Measurements from ENCODE around the gene SRGAP1.

Gene SRGAP1

DNA sequence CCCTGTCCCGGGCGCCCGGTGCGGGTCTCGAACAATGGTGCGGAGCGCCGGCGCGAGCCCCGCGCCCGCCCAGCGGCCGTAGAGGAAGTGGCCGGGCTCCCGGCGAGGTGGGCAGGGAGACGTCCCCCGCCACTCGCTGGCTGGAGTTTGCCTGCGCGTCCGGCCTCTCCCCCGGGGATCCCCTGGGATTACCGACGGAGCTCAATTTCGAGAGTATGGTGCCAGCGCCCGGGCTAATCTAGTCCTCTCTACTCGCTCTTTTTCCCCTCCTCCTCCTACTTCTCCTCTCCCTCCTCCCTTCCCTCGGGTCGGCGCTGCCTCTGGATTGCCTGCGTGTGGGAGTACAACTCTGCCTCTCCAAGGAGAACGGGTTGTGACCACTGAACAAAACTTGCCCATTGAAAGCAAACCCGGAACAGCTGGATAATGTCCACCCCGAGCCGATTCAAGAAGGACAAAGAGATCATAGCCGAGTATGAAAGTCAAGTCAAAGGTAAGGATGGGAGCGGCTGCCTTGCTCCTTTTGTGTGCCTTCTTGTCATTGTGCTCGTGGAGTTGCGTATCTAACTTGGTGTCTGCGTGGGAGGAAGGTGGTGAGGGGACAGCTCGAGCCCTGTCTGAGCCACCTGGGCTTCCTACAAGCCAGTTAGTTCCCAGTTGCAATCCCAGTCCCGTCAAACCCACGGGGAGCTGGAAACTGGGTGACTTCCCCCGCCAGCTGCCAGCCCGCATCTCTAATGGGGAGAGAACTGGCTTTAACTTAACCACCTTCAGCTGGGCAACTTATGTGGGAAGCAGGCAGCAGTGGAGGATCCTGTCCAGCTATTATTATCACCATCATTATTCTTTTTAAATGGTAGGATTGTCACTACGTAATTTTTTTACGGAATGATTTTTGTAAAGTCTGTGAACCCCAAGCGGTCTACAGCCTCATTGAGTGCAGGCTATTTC, at the start of gene SRGAP1:
Gene SRGAP1, plus strand, starts transcription at position 310 of the 951 bp plus-strand sequence. Its CDS starts 117 bp downstream, at position 427.
- DNase-seq (ENCODE audit: low spot score in 2 of 2), result peak; percentile 43 to 77
- no peaks in the 10 kb centered on the region for H3K9me3 ChIP-seq
- in situ Hi-C loops (cut with MboI; ENCODE audit: low sequenced_read_pairs), result loop anchor here (25.0 kb wide), 2 partner anchors 1257 to 1407 kb away; no protein-coding TSS in a partner anchor
- H3K4me3 ChIP-seq, result peak within 1 kb of the TSS; percentile 84
- H3K27me3 ChIP-seq (ENCODE audit: low read depth), result no peaks in the 10 kb centered on the region
- H3K36me3 ChIP-seq (replicated peaks), result no peaks in the 10 kb centered on the region
- H3K4me1 ChIP-seq, result peaks cover 15% of the 10 kb centered on the region

DNA sequence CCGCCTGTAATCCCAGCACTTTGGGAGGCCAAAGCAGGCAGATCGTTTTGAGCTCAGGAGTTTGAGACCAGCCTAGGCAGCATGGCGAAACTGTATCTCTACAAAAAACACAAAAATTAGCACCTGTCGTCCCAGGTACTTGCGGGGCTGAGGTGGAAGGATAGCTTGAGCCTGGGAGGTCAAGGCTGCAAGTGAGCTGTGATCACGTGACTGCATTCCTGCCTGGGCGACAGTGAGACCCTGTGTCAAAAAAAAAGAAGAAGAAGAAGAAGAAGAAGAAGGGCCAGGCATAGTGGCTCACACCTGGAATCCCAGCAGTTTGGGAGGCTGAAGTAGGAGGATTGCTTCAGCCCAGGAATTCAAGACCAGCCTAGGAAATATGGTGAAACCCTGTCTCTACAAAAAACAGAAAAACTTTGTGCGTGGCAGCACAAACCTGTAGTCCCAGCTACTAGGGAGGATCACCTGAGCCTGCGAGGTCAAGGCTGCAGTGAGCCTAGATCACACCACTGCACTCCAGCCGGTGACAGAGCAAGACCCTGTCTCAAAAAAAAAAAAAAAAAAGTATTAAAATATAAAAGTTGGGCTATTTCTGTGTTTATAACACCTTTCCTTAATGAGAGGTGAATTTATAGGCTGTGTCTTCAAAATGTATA, 49.3 kb upstream of the SRGAP1 start:
- Histone ChIP-seq H3K4me3 (no peak overlapping the region), H3K27me3 (ENCODE audit: low read depth) (no peaks in the 10 kb centered on the region), H3K9me3 (no peaks in the 10 kb centered on the region), H3K4me1 (no peaks in the 10 kb centered on the region), H3K36me3 (replicated peaks) (peaks cover 8% of the 10 kb centered on the region)
- in situ Hi-C loops (cut with MboI; ENCODE audit: low sequenced_read_pairs), result loop anchor here (25.0 kb wide), 1 partner anchor 133 kb away; the partner anchor contains the start of gene DPY19L2
- DNase-seq (ENCODE audit: low spot score in 2 of 2), result no peak

DNA sequence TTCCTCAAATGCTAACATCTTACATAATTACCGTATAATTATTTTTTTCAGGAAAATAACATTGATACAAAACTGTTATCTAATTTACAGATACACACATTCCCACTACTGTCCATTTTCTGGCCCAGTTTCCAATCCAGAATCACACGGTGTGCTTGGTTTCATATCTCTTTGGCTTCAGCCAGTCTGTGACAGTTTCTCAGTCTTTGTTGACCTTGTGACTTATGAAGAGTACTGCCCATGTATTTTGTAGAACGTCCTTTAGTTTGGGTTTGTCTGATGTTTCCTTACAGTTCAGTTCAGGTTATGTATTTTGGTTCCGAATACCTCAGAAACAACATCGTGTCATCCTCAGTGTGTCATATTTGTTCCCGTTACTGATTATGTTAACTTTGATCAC, 48.6 kb upstream of the SRGAP1 start:
- H3K4me3 ChIP-seq, result no peak overlapping the region
- H3K36me3 ChIP-seq (replicated peaks), result 0 out of 2 replicates have a peak, but pooled peaks cover under 1% of the 10 kb centered on the region
- H3K9me3 ChIP-seq, result no peaks in the 10 kb centered on the region
- no peaks in the 10 kb centered on the region for H3K4me1 ChIP-seq
- DNase-seq (ENCODE audit: low spot score in 2 of 2), result no peak
- H3K27me3 ChIP-seq (ENCODE audit: low read depth), result no peaks in the 10 kb centered on the region
- in situ Hi-C loops (cut with MboI; ENCODE audit: low sequenced_read_pairs), result loop anchor here (25.0 kb wide), 1 partner anchor 134 kb away; the partner anchor contains the start of gene DPY19L2

DNA sequence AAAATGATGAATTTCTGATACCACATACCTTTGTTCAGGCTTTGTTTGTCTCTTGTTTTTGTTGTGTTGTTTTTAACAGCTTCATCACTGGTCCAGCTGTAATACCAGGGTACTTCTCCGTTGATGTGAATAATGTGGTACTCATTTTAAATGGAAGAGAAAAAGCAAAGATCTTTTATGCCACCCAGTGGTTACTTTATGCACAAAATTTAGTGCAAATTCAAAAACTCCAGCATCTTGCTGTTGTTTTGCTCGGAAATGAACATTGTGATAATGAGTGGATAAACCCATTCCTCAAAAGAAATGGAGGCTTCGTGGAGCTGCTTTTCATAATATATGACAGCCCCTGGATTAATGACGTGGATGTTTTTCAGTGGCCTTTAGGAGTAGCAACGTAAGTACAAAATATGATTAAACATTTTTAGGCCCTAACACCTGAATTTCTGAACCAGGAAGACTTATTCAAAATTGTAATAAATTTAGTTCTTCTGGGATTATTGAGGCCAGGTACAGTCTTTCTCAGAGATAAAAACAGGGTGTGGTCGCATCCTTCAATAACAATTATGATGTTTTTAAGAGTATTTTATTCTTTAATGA, 42.4 kb upstream of the SRGAP1 start:
- H3K36me3 ChIP-seq (replicated peaks), result peaks cover 10% of the 10 kb centered on the region
- H3K4me1 ChIP-seq, result no peaks in the 10 kb centered on the region
- peak in 1 of 2 experiments; percentile 59 for DNase-seq (ENCODE audit: low spot score in 2 of 2)
- H3K4me3 ChIP-seq, result no peak overlapping the region
- no peaks in the 10 kb centered on the region for H3K9me3 ChIP-seq
- in situ Hi-C loops (cut with MboI; ENCODE audit: low sequenced_read_pairs), result loop anchor here (25.0 kb wide), 1 partner anchor 390 kb away; no protein-coding TSS in a partner anchor
- H3K27me3 ChIP-seq (ENCODE audit: low read depth), result no peaks in the 10 kb centered on the region

DNA sequence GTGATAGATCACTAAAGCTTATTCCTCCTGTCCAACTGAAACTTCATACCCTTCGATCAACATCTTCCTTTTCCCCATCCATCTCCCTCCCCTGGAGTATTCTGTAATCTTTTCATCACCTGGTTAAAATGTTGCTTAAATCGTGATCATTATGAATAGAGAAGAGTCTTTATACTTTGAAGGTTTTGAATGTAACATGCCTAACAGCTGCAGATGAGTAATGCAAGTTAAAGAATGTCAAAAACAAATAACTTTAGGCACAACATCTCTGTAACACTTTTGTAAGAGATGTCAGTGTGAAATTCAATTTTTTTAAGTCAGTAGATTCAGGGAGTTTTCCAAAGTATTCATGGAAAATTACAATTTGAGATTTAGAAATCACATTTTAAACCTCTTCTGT, 39.8 kb upstream of the SRGAP1 start:
- Histone ChIP-seq H3K9me3 (no peaks in the 10 kb centered on the region), H3K27me3 (ENCODE audit: low read depth) (no peaks in the 10 kb centered on the region), H3K36me3 (replicated peaks) (peaks cover 15% of the 10 kb centered on the region), H3K4me3 (no peak overlapping the region), H3K4me1 (no peaks in the 10 kb centered on the region)
- in situ Hi-C loops (cut with MboI; ENCODE audit: low sequenced_read_pairs), result loop anchor here (25.0 kb wide), 1 partner anchor 392 kb away; no protein-coding TSS in a partner anchor
- no peak for DNase-seq (ENCODE audit: low spot score in 2 of 2)

DNA sequence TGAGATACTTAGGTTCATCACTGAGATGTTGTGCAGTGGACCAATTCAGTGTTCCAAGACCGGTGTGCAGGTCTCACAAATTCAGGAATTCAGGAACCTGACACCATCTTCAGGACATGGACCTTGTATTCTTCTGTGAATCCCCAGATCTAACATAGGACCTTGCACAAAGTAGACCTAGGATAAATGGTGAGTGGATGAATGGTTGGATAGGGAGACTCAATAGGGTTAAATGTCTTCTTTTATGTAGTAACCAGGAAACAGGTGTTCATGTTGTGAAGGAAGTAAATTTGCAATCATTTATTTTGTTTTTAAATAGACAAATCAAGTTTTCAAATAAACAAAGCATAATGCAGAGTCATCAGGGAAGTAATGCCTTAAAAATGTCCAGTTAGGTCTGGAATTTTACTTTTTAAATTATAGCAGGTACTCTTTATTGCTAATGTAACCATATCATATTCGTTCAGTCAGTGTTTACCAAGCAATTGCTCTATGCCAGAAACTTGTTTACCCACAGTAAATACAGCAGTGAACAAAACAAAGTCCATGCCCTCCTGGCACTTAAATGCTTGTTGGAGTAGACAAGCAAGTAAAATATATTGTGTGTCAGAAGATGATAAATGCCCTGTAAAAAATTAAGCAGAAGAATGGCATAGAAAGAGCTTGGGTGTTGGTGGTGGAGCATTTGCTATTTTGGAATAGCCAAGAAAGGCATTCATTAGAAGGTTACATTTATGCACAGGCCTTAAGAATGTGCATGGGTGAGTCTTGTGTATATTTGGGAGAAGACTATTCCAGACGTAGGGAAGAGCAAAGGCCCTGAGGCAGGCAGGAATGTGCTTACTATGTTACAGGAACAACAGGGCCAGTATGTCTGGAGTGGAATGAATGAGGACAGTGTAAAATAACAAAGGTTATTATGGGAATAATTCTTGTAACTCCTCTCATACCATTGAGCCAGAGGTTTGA, 38.5 kb upstream of the SRGAP1 start:
- Histone ChIP-seq H3K36me3 (replicated peaks) (peaks cover 15% of the 10 kb centered on the region), H3K4me1 (no peaks in the 10 kb centered on the region), H3K9me3 (no peaks in the 10 kb centered on the region), H3K4me3 (no peak overlapping the region), H3K27me3 (ENCODE audit: low read depth) (no peaks in the 10 kb centered on the region)
- in situ Hi-C loops (cut with MboI; ENCODE audit: low sequenced_read_pairs), result loop anchor here (25.0 kb wide), 1 partner anchor 394 kb away; no protein-coding TSS in a partner anchor
- no peak for DNase-seq (ENCODE audit: low spot score in 2 of 2)

DNA sequence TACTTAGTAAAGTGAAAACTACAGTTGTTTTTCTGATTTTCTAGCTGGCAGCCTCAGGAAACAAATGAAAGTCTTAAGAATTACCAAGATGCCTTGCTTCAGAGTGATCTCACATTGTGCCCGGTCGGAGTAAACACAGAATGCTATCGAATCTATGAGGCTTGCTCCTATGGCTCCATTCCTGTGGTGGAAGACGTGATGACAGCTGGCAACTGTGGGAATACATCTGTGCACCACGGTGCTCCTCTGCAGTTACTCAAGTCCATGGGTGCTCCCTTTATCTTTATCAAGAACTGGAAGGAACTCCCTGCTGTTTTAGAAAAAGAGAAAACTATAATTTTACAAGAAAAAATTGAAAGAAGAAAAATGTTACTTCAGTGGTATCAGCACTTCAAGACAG, 35.9 kb upstream of the SRGAP1 start:
- H3K4me1 ChIP-seq, result no peaks in the 10 kb centered on the region
- in situ Hi-C loops (cut with MboI; ENCODE audit: low sequenced_read_pairs), result loop anchor here (25.0 kb wide), 1 partner anchor 396 kb away; no protein-coding TSS in a partner anchor
- DNase-seq (ENCODE audit: low spot score in 2 of 2), result no peak

DNA sequence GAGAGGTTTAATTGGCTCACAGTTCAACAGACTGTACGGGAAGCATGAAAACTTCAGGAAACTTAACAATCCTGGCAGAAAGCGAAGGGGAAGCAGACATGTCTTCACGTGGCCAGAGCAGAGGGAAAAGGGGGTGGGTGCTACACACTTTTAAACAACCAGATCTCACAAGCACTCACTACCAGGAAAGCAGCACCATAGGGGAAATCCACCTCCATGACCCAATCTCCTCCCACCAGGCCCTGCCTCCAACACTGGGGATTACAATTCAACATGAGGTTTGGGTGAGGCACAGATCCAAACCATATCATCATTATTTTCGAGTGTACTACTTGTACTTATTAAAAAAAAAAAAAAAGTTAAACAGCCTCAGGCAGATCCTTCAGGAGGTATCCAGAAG, 34.9 kb upstream of the SRGAP1 start:
- Histone ChIP-seq H3K4me1 (no peaks in the 10 kb centered on the region), H3K9me3 (no peaks in the 10 kb centered on the region), H3K36me3 (replicated peaks) (peaks cover 12% of the 10 kb centered on the region), H3K4me3 (no peak overlapping the region), H3K27me3 (ENCODE audit: low read depth) (no peaks in the 10 kb centered on the region)
- DNase-seq (ENCODE audit: low spot score in 2 of 2), result no peak
- in situ Hi-C loops (cut with MboI; ENCODE audit: low sequenced_read_pairs), result loop anchor here (25.0 kb wide), 1 partner anchor 397 kb away; no protein-coding TSS in a partner anchor

More for the DNA sequence above, 35.9 kb upstream of the SRGAP1 start:
- no peaks in the 10 kb centered on the region for H3K9me3 ChIP-seq
- H3K27me3 ChIP-seq (ENCODE audit: low read depth), result no peaks in the 10 kb centered on the region
- H3K36me3 ChIP-seq (replicated peaks), result peaks cover 12% of the 10 kb centered on the region
- no peak overlapping the region for H3K4me3 ChIP-seq

DNA sequence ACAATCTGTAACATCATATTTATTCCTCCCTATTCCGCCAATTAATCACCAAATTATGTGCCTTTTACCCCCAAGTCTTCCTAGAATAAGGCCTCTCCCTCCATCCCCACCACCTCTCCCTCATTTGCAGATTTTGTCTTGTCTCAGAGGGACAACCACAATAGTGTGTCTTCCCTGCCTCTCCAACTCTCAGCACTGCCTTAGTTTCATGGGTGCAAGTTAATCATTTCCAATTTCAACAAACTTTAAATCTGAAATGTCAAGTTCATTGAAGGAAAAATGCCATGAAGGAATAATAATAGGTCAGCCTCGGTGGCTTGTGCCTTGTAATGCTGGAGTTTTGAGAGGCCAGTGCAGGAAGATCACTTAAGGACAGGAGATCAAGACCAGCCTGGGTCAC, 33.2 kb upstream of the SRGAP1 start:
- Histone ChIP-seq H3K36me3 (replicated peaks) (peaks cover 5% of the 10 kb centered on the region), H3K9me3 (no peaks in the 10 kb centered on the region), H3K4me3 (no peak overlapping the region), H3K27me3 (ENCODE audit: low read depth) (no peaks in the 10 kb centered on the region), H3K4me1 (no peaks in the 10 kb centered on the region)
- in situ Hi-C loops (cut with MboI; ENCODE audit: low sequenced_read_pairs), result loop anchor here (25.0 kb wide), 1 partner anchor 399 kb away; no protein-coding TSS in a partner anchor
- DNase-seq (ENCODE audit: low spot score in 2 of 2), result no peak

DNA sequence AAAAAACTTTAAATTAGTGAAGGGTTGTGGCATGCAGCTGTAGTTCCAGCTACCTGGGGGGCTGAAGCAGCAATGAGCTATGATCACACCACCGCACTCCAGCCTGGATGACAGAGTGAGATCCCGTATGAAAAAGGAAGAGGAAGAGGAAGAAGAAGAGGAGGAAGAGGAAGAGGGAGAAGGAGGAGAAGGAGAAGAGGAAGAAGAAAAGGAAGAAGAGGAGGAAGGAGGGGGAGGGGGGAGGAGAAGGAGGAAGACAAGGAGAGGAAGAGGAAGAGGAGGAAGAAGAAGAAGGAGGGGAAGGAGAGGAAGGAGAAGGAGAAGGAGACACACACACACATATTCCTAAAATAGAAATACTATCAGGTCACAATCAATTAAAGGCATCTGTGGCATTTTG, 32.7 kb upstream of the SRGAP1 start:
- H3K4me3 ChIP-seq, result no peak overlapping the region
- H3K36me3 ChIP-seq (replicated peaks), result peaks cover 4% of the 10 kb centered on the region
- DNase-seq (ENCODE audit: low spot score in 2 of 2), result no peak
- H3K27me3 ChIP-seq (ENCODE audit: low read depth), result no peaks in the 10 kb centered on the region
- in situ Hi-C loops (cut with MboI; ENCODE audit: low sequenced_read_pairs), result loop anchor here (25.0 kb wide), 1 partner anchor 399 kb away; no protein-coding TSS in a partner anchor
- H3K9me3 ChIP-seq, result no peaks in the 10 kb centered on the region
- H3K4me1 ChIP-seq, result no peaks in the 10 kb centered on the region

DNA sequence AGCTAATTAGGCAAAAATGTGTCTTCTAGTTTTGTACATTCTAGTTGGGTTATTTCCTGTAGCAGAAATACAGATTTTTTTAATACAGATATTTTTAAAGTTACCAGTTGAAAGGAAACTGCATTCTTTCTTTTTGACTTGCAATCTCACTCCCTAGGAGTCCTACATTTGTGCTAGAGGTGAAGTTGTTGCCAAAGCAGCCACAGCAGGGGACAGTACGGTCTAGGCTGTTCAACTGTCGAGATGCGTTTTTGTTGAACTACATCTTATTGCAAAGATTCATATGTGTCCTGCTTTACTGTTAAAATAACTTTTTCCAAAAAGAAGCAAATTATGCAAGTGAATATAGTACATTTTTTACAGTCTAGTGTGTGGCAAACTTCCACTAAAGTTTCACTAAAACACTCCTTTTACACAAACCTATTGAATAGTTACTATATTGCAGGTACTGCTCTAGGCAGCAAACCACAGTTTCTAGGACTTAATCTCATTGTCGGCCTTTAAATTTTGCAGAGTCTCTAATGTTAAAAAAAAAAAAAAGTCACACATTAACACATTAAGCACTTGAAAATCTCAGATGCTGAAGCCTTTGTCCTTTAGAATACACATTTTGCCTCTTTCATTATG, 30.2 kb upstream of the SRGAP1 start:
- Histone ChIP-seq H3K27me3 (ENCODE audit: low read depth) (no peaks in the 10 kb centered on the region), H3K9me3 (no peaks in the 10 kb centered on the region), H3K4me3 (no peak overlapping the region), H3K36me3 (replicated peaks) (no peaks in the 10 kb centered on the region), H3K4me1 (no peaks in the 10 kb centered on the region)
- DNase-seq (ENCODE audit: low spot score in 2 of 2), result no peak
- in situ Hi-C loops (cut with MboI; ENCODE audit: low sequenced_read_pairs), result loop anchor here (25.0 kb wide), 1 partner anchor 402 kb away; no protein-coding TSS in a partner anchor

DNA sequence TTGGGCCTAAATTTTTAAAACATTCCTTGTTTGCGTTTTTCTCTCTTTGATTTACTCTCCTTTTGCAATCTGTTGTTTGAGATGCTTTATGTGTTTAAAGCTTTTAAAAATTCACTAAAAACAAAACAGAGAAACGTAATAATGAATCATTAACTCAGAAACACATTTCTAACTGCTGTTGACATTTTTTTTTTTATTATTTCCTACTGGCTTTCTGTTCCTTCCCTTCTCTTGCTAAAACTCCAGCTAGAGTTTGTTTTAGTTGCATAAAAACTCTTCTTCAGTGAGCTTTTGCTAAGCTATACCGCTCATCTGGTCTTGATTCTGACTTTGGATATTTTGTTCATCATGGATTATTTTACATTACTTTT, 29.0 kb upstream of the SRGAP1 start:
- Histone ChIP-seq H3K27me3 (ENCODE audit: low read depth) (no peaks in the 10 kb centered on the region), H3K36me3 (replicated peaks) (no peaks in the 10 kb centered on the region), H3K9me3 (no peaks in the 10 kb centered on the region), H3K4me1 (no peaks in the 10 kb centered on the region), H3K4me3 (no peak overlapping the region)
- DNase-seq (ENCODE audit: low spot score in 2 of 2), result no peak
- in situ Hi-C loops (cut with MboI; ENCODE audit: low sequenced_read_pairs), result loop anchor here (25.0 kb wide), 1 partner anchor 403 kb away; no protein-coding TSS in a partner anchor

Measured in HAP-1 (cell line).